Endothelial cell of umbilical vein (primary cell): ENCODE data around the gene KRTAP19-6. TPM values are rescaled to one million over a fixed set of nuclear protein-coding genes. Genes with fewer than 3 reads are reported as not detected.

Experiments used
- BruUV-seq: library from RNA; stranded (reverse); fragments of 400-500 nt; replicated peaks from 2 replicates; lab custom pipeline; 2021; lab: Mats Ljungman, UMichigan
- CTCF ChIA-PET: fragments of 300-600, 350-600 bp; sonication (Branson Sonifier 250); formaldehyde crosslinking; loops from one replicate; lab custom pipeline; 2021; ENCODE audit warnings: antibody characterized with exemption, inconsistent platforms; lab: Charles Lee
- POLR2A ChIA-PET: fragments of 300-600, 350-600 bp; sonication (Branson Sonifier 250); formaldehyde crosslinking; loops from one replicate; lab custom pipeline; 2021; ENCODE audit warnings: antibody characterized with exemption, inconsistent platforms; lab: Charles Lee
- DNase-seq: peaks from one replicate; pipeline ENCODE4 v3.0.0-alpha.2; 2011; ENCODE audit warnings: low read depth, low spot score
- FAIRE-seq: peaks from 2 replicates; lab custom pipeline; 2011; peaks lifted over from hg19 to GRCh38; lab: Jason Lieb, UNC
- H2AFZ ChIP-seq: 2 replicates; pipeline ENCODE4 v1.6.0; 2012; ENCODE audit warnings: low read depth, low read length, control low read depth, inconsistent platforms
- H3K27ac ChIP-seq: 2 replicates; pipeline ENCODE4 v1.5.1; 2011; ENCODE audit warnings: low read depth, mild to moderate bottlenecking, control low read depth, low read length, moderate library complexity; ENCODE audit not compliant: insufficient read depth
- H3K27me3 ChIP-seq, 2 experiments: 2 replicates each; pipeline versions ENCODE4 v1.6.0 to v1.6.1; 2011; ENCODE audit warnings: low read length in 2 of 2, mixed read lengths in 1 of 2; ENCODE audit not compliant: control insufficient read depth in 2 of 2, insufficient read depth in 2 of 2
- H3K36me3 ChIP-seq, 2 experiments: 2 replicates in 1 of 2; 3 replicates in 1 of 2; pipeline ENCODE4 v1.5.1; 2011; ENCODE audit warnings: low read length in 2 of 2, mild to moderate bottlenecking in 1 of 2, moderate library complexity in 1 of 2; ENCODE audit not compliant: control insufficient read depth in 2 of 2, insufficient read depth in 2 of 2; ENCODE audit errors: extremely low read depth in 1 of 2
- H3K4me1 ChIP-seq: 3 replicates; pipeline ENCODE4 v1.5.1; 2011; ENCODE audit warnings: mild to moderate bottlenecking, low read length; ENCODE audit not compliant: control insufficient read depth, insufficient read depth; ENCODE audit errors: extremely low read depth
- H3K4me2 ChIP-seq: 2 replicates; pipeline ENCODE4 v1.6.1; 2011; ENCODE audit warnings: low read length, control low read depth, mixed read lengths; ENCODE audit not compliant: insufficient read depth
- H3K4me3 ChIP-seq, 3 experiments: fragments of 200-600 bp in 1 of 3; sonication (generic), shearing (Covaris generic) in 1 of 3; replicated peaks in 1 of 3; 2 replicates each; pipeline ENCODE4 v1.5.1; 2011 to 2016; ENCODE audit warnings: control low read depth in 3 of 3, low read length in 3 of 3, mild to moderate bottlenecking in 2 of 3, inconsistent platforms in 1 of 3, low read depth in 1 of 3, moderate library complexity in 1 of 3; ENCODE audit not compliant: insufficient read depth in 1 of 3
- H3K79me2 ChIP-seq: 2 replicates; pipeline ENCODE4 v1.6.0; 2012; ENCODE audit warnings: low read length, inconsistent platforms; ENCODE audit not compliant: control insufficient read depth, insufficient read depth
- H3K9ac ChIP-seq: replicated peaks from 2 replicates; pipeline ENCODE3; 2011; ENCODE audit warnings: low read length, control low read depth; ENCODE audit not compliant: insufficient read depth; ENCODE audit errors: extremely low read depth
- H3K9me1 ChIP-seq: replicated peaks from 3 replicates; pipeline ENCODE4 v1.6.0; 2011; ENCODE audit warnings: mild to moderate bottlenecking, low read length; ENCODE audit not compliant: control insufficient read depth, insufficient read depth; ENCODE audit errors: extremely low read depth
- H3K9me3 ChIP-seq: replicated peaks from 2 replicates; pipeline ENCODE4 v1.5.1; 2012; ENCODE audit warnings: low read length, inconsistent platforms; ENCODE audit not compliant: control insufficient read depth, insufficient read depth
- H4K20me1 ChIP-seq: replicated peaks from 2 replicates; pipeline ENCODE3; 2011; ENCODE audit warnings: mild to moderate bottlenecking, low read length; ENCODE audit not compliant: control insufficient read depth, insufficient read depth; ENCODE audit errors: extremely low read depth
- EZH2 ChIP-seq: IDR thresholded peaks from 2 replicates; pipeline ENCODE4 v1.6.1; 2012; ENCODE audit warnings: borderline replicate concordance, low read depth, mild to moderate bottlenecking, moderate library complexity, low read length, inconsistent platforms; ENCODE audit not compliant: severe bottlenecking
- FOS ChIP-seq: IDR thresholded peaks from 2 replicates; pipeline ENCODE4 v1.6.1; 2011; ENCODE audit warnings: mild to moderate bottlenecking, low read length, moderate library complexity, borderline replicate concordance; ENCODE audit not compliant: insufficient read depth
- GATA2 ChIP-seq: IDR thresholded peaks from 2 replicates; pipeline ENCODE4 v1.7.0; 2011; ENCODE audit warnings: low read depth, mild to moderate bottlenecking, moderate library complexity, mixed read lengths, low read length; ENCODE audit not compliant: insufficient read length, insufficient read depth
- JUN ChIP-seq: IDR thresholded peaks from 2 replicates; pipeline ENCODE4 v1.6.1; 2011; ENCODE audit warnings: borderline replicate concordance, low read depth; ENCODE audit not compliant: insufficient read length, insufficient read depth
- MYC ChIP-seq: IDR thresholded peaks from one replicate; pipeline ENCODE4 v1.6.1; 2011; ENCODE audit warnings: mild to moderate bottlenecking, low read depth, low read length
- POLR2A ChIP-seq: IDR thresholded peaks from 2 replicates; pipeline ENCODE4 v1.6.1; 2012; ENCODE audit warnings: low read depth, mild to moderate bottlenecking, control low read depth, low read length
- POLR2AphosphoS5 ChIP-seq: IDR thresholded peaks from 2 replicates; pipeline ENCODE4 v1.6.1; 2012; ENCODE audit warnings: low read depth, mild to moderate bottlenecking, control low read depth, low read length, moderate library complexity; ENCODE audit not compliant: insufficient read depth
- dilution Hi-C: fragments of 300-500 bp; cut with MboI; formaldehyde crosslinking; loops from one replicate; pipeline ENCODE4 v1.15.0; 2019; ENCODE audit warnings: low sequenced_read_pairs; ENCODE audit not compliant: extremely low pct_ligation_motif_present
- intact Hi-C: fragments of 100-400 bp; cut with micrococcal nuclease; formaldehyde crosslinking; loops from one replicate; pipeline ENCODE4 v1.10.0; 2022
- polyA plus RNA-seq, 4 experiments: library from polyadenylated mRNA; depleted of rRNA in 3 of 4; stranded (reverse) in 3 of 4; unstranded in 1 of 4; fragments of >200 nt; gene quantifications; 2 replicates each; pipeline versions ENCODE4 v1.2.1 to v1.2.3, GENCODE V29; 2011 to 2012; ENCODE audit warnings: missing spikeins in 1 of 4
- total RNA-seq: library from RNA; stranded (reverse); gene quantifications from 2 replicates; pipeline ENCODE4 v1.2.3, GENCODE V29; 2021
- TF ChIP-seq, protein P1 (sequence below), 2 donors: IDR thresholded peaks; 1 replicate in 1 of 2; 2 replicates in 1 of 2; pipeline ENCODE4 v1.5.1; 2011; ENCODE audit warnings: low read length in 2 of 2, mild to moderate bottlenecking in 2 of 2, moderate library complexity in 2 of 2, control low read depth in 1 of 2, inconsistent platforms in 1 of 2, low read depth in 1 of 2; ENCODE audit not compliant: insufficient read depth in 1 of 2; ENCODE audit errors: extremely low read depth in 1 of 2

The KRTAP19-6 gene
- total and polyA plus RNA-seq, 2 donors (not counting 3 experiments of a cell fraction or from before 2014, with no cell fraction given) = not detected

DNA sequence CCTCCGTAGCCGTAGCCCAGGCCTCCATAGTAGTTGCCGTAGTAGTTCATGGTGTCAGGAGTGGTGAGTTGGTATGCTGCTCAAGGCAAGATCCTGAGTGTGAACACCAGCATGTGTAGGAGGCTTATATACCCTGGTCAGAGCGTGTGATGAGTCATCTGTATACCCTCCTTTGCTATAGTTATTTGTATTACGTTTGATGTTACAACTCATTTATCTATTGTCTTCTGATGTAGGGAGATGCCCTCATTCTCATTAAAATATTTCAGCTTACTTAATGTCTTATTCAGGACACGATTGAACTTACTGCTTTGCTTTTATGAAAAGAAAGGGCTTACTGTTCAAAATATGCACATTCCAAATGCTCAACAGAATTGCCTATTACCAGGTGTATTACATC, 39.6 kb downstream of the KRTAP19-6 start, which contains the start of gene KRTAP19-5:
Gene KRTAP19-5, minus strand, starts transcription at position 101 of the 400 bp plus-strand sequence. Its CDS starts 51 bp downstream, at position 50.
- Histone ChIP-seq H3K9me3 (peaks cover 4% of the 10 kb centered on the region), H3K9ac (no peak within 1 kb of the TSS), H3K4me1 (no peaks in the 10 kb centered on the region), H3K27me3 (no peaks in the 10 kb centered on the region), H4K20me1 (no peaks in the 10 kb centered on the region), H3K27ac (no peak within 1 kb of the TSS), H2AFZ (no peak within 1 kb of the TSS), H3K4me3 (no peak within 1 kb of the TSS), H3K9me1 (no peaks in the 10 kb centered on the region), H3K79me2 (no peaks in the 10 kb centered on the region), H3K36me3 (no peaks in the 10 kb centered on the region), H3K4me2 (no peak within 1 kb of the TSS)
- DNase-seq = no peak
- CTCF ChIA-PET = no interaction called here
- intact Hi-C loops (no loop called here), dilution Hi-C loops (no loop called here)
- BruUV-seq = no TSS peak
- POLR2A ChIA-PET = no interaction called here
- TF ChIP-seq FOS (no peak), POLR2AphosphoS5 (no peak), MYC (no peak), POLR2A (no peak), JUN (no peak)
- TF ChIP-seq, protein P1, sequence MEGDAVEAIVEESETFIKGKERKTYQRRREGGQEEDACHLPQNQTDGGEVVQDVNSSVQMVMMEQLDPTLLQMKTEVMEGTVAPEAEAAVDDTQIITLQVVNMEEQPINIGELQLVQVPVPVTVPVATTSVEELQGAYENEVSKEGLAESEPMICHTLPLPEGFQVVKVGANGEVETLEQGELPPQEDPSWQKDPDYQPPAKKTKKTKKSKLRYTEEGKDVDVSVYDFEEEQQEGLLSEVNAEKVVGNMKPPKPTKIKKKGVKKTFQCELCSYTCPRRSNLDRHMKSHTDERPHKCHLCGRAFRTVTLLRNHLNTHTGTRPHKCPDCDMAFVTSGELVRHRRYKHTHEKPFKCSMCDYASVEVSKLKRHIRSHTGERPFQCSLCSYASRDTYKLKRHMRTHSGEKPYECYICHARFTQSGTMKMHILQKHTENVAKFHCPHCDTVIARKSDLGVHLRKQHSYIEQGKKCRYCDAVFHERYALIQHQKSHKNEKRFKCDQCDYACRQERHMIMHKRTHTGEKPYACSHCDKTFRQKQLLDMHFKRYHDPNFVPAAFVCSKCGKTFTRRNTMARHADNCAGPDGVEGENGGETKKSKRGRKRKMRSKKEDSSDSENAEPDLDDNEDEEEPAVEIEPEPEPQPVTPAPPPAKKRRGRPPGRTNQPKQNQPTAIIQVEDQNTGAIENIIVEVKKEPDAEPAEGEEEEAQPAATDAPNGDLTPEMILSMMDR (IDR thresholded peaks at IDR 0.05; ENCODE audit: extremely low read depth in 1 of 2, insufficient read depth in 1 of 2, low read depth in 1 of 2, low read length in 2 of 2) = no peak
- FAIRE-seq = no peak

DNA sequence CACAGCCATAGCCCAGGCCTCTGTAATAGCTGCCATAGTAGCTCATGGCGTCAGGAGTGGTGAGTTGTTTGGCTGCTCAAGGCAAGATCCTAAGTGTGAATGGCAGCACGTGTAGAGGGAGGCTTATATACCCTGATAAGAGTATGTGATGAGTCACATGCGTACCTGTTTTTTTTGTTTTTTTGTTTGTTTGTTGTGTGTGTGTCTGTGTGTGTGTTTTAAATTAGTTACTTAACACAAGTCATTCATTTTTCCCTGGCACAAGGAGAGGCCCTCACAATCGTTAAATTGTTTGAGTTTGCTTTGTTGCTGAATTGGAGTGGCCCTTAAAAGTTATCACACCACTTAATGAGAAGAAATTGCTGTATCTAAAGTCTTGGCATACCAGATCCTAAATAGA, 44.6 kb downstream of the KRTAP19-6 start, which contains the start of gene KRTAP19-4:
Gene KRTAP19-4, minus strand, starts transcription at position 101 of the 400 bp plus-strand sequence. Its CDS starts 55 bp downstream, at position 46.
- no peak for FAIRE-seq

More for the DNA sequence above, 44.6 kb downstream of the KRTAP19-6 start, which contains the start of gene KRTAP19-4:
- Histone ChIP-seq H4K20me1 (no peaks in the 10 kb centered on the region), H2AFZ (no peak within 1 kb of the TSS), H3K27ac (no peak within 1 kb of the TSS), H3K4me2 (no peak within 1 kb of the TSS), H3K9ac (no peak within 1 kb of the TSS), H3K27me3 (no peaks in the 10 kb centered on the region), H3K36me3 (no peaks in the 10 kb centered on the region), H3K79me2 (no peaks in the 10 kb centered on the region), H3K9me1 (no peaks in the 10 kb centered on the region), H3K4me3 (no peak within 1 kb of the TSS), H3K9me3 (peaks cover 4% of the 10 kb centered on the region), H3K4me1 (no peaks in the 10 kb centered on the region)
- intact Hi-C loops = no loop called here
- POLR2A ChIA-PET = no interaction called here
- TF ChIP-seq, protein P1 (IDR thresholded peaks at IDR 0.05; ENCODE audit: extremely low read depth in 1 of 2, insufficient read depth in 1 of 2, low read depth in 1 of 2, low read length in 2 of 2) = no peak
- TF ChIP-seq POLR2A (no peak), EZH2 (no peak), MYC (no peak), GATA2 (no peak)
- DNase-seq = no peak
- CTCF ChIA-PET = no interaction called here
- no TSS peak for BruUV-seq
- dilution Hi-C loops = no loop called here
